MM.1S (cell line): ENCODE measurements around the gene VPS18.

Source experiments
- CTCF ChIP-seq: fragments of 300-600 bp; sonication (generic); IDR thresholded peaks from 2 replicates; pipeline ENCODE4 v1.5.1; 2016; ENCODE audit warnings: antibody characterized with exemption, low read length, mixed read lengths
- EZH2 ChIP-seq: fragments of 300-600 bp; sonication (generic); optimal IDR thresholded peaks from 2 replicates; pipeline ENCODE3; 2017; ENCODE audit warnings: low read depth, mild to moderate bottlenecking, antibody characterized with exemption, low read length, mixed read lengths

- TF ChIP-seq CTCF, result no peak
- no peak for TF ChIP-seq EZH2
These were observed 54.6 kb downstream of the VPS18 start for GRCh38 chr15:40948706-40949473.
